ENCODE results near the gene SERINC5. TPM values are rescaled to one million over a fixed set of nuclear protein-coding genes. Genes with fewer than 3 reads are reported as not detected.

The SERINC5 gene
- total and polyA plus RNA-seq, 2 donors (not counting 3 experiments of a cell fraction or from before 2014, with no cell fraction given) = 3.2 to 10.1 TPM

DNA sequence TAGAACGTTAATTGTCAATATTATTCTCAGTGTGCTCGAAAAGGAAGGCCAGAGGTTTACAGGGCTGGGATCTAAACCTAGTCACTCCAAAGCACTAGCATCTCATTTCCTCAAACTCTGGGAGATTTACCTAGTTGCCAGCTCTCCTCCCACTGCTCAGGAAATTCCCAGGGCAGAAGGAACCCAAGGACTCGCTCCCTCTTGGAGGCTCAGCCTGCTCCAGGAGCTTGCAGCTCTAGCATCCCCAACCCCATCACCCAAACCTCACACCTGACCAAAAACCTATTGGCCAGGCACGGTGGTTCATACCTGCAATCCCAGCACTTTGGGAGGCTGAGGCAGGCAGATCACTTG lies 26.0 kb downstream of the SERINC5 start:
- ChIA-PET CTCF (no interaction called here), POLR2A (no interaction called here)
- FAIRE-seq = no peak
- Histone ChIP-seq H3K9me1 (replicated peaks; ENCODE audit: control insufficient read depth, extremely low read depth, insufficient read depth, low read length) (no peaks in the 10 kb centered on the region), H3K4me2 (ENCODE audit: insufficient read depth, low read length) (no peak overlapping the region), H3K9me3 (replicated peaks; ENCODE audit: control insufficient read depth, insufficient read depth, low read length) (no peaks in the 10 kb centered on the region), H2AFZ (ENCODE audit: low read depth, low read length) (no peak overlapping the region), H3K27me3 (ENCODE audit: control insufficient read depth in 2 of 2, insufficient read depth in 2 of 2, low read length in 2 of 2) (no peaks in the 10 kb centered on the region), H3K36me3 (ENCODE audit: control insufficient read depth in 2 of 2, extremely low read depth in 1 of 2, insufficient read depth in 2 of 2, low read length in 2 of 2) (no peaks in the 10 kb centered on the region), H4K20me1 (replicated peaks; ENCODE audit: control insufficient read depth, extremely low read depth, insufficient read depth, low read length) (no peaks in the 10 kb centered on the region), H3K27ac (ENCODE audit: insufficient read depth, low read depth, low read length) (no peak overlapping the region), H3K4me3 (replicated peaks in 1 of 3; ENCODE audit: insufficient read depth in 1 of 3, low read depth in 1 of 3, low read length in 3 of 3) (no peak overlapping the region), H3K79me2 (ENCODE audit: control insufficient read depth, insufficient read depth, low read length) (no peaks in the 10 kb centered on the region), H3K9ac (replicated peaks; ENCODE audit: extremely low read depth, insufficient read depth, low read length) (no peak overlapping the region), H3K4me1 (ENCODE audit: control insufficient read depth, extremely low read depth, insufficient read depth, low read length) (no peaks in the 10 kb centered on the region)
- TF ChIP-seq EZH2 (IDR thresholded peaks at IDR 0.05; ENCODE audit: borderline replicate concordance, low read depth, low read length, severe bottlenecking) (no peak), JUN (IDR thresholded peaks at IDR 0.05; ENCODE audit: borderline replicate concordance, insufficient read depth, insufficient read length, low read depth) (no peak), MYC (IDR thresholded peaks at IDR 0.05; ENCODE audit: low read depth, low read length) (no peak), FOS (IDR thresholded peaks at IDR 0.05; ENCODE audit: borderline replicate concordance, insufficient read depth, low read length) (no peak), GATA2 (IDR thresholded peaks at IDR 0.05; ENCODE audit: insufficient read depth, insufficient read length, low read depth, low read length) (no peak), POLR2A (IDR thresholded peaks at IDR 0.05; ENCODE audit: low read depth, low read length) (no peak), POLR2AphosphoS5 (IDR thresholded peaks at IDR 0.05; ENCODE audit: insufficient read depth, low read depth, low read length) (no peak)
- TF ChIP-seq, protein P1, sequence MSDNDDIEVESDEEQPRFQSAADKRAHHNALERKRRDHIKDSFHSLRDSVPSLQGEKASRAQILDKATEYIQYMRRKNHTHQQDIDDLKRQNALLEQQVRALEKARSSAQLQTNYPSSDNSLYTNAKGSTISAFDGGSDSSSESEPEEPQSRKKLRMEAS (IDR thresholded peaks at IDR 0.05; ENCODE audit: insufficient read depth, insufficient read length) = no peak
- TF ChIP-seq, protein P2, sequence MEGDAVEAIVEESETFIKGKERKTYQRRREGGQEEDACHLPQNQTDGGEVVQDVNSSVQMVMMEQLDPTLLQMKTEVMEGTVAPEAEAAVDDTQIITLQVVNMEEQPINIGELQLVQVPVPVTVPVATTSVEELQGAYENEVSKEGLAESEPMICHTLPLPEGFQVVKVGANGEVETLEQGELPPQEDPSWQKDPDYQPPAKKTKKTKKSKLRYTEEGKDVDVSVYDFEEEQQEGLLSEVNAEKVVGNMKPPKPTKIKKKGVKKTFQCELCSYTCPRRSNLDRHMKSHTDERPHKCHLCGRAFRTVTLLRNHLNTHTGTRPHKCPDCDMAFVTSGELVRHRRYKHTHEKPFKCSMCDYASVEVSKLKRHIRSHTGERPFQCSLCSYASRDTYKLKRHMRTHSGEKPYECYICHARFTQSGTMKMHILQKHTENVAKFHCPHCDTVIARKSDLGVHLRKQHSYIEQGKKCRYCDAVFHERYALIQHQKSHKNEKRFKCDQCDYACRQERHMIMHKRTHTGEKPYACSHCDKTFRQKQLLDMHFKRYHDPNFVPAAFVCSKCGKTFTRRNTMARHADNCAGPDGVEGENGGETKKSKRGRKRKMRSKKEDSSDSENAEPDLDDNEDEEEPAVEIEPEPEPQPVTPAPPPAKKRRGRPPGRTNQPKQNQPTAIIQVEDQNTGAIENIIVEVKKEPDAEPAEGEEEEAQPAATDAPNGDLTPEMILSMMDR (IDR thresholded peaks at IDR 0.05; ENCODE audit: extremely low read depth in 1 of 2, insufficient read depth in 1 of 2, low read depth in 1 of 2, low read length in 2 of 2) = no peak
- no peak for DNase-seq (ENCODE audit: low read depth, low spot score)
- no TSS peak for BruUV-seq (replicated peaks)
- dilution Hi-C loops (cut with MboI; ENCODE audit: extremely low pct_ligation_motif_present, low sequenced_read_pairs) (no loop called here), intact Hi-C loops (cut with micrococcal nuclease) (no loop called here)

All from endothelial cell of umbilical vein (primary cell).